Measurements from ENCODE around the gene KIAA1328. TPM values are rescaled to one million over a fixed set of nuclear protein-coding genes. Genes with fewer than 3 reads are reported as not detected.

Gene KIAA1328
- total RNA-seq, 3 donors from 2014 or later: 17.4 to 36.1 (median 25.6) TPM

GRCh38 chr18:36809590-36810381 is 19.1 kb upstream of the KIAA1328 start:
- H3K27me3 ChIP-seq: no peaks in the 10 kb centered on the region
- H3K4me1 ChIP-seq: no peaks in the 10 kb centered on the region

DNA sequence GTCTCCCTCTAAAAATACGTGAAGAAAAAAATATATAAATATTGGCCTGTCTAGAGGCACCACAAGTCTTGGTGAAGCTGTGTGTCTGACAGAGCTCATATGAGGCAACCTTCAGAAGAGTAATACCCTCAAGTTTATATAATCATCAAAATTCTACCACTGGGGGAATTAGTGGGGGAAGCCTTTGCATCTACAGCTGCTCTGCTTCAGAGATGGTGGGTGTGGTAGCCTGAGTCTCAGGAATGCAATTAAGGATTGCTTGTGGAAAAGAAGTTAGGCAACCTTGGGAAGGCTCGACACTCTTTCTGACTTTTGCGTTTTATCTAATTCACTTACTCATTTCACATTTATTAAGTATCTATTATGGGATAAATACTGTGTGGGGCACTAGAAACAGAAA is 17.5 kb upstream of the KIAA1328 start:
- Histone ChIP-seq H3K4me1 (no peaks in the 10 kb centered on the region), H3K27ac (peak overlapping the region in 1 of 2 donors; percentile 23), H3K27me3 (no peaks in the 10 kb centered on the region), H3K36me3 (no peaks in the 10 kb centered on the region), H3K4me3 (no peak overlapping the region), H3K9me3 (no peaks in the 10 kb centered on the region)
- intact Hi-C loops (cut with DNase I; ENCODE audit: low total_unique reads): loop anchor here (5.0 kb wide), 1 partner anchor 551 kb away; no protein-coding TSS in a partner anchor
- TF ChIP-seq CTCF (IDR thresholded peaks at IDR 0.05): no peak
- TF ChIP-seq POLR2A (IDR thresholded peaks at IDR 0.05): no peak
- TF ChIP-seq POLR2AphosphoS5 (IDR thresholded peaks at IDR 0.05): no peak
- no peak for DNase-seq (ENCODE audit: low spot score in 2 of 2)

More at GRCh38 chr18:36809590-36810381, 19.1 kb upstream of the KIAA1328 start:
- H3K9me3 ChIP-seq: no peaks in the 10 kb centered on the region
- H3K4me3 ChIP-seq: no peak overlapping the region
- intact Hi-C loops (cut with DNase I; ENCODE audit: low total_unique reads): loop anchor here (5.0 kb wide), 1 partner anchor 553 kb away; no protein-coding TSS in a partner anchor
- H3K27ac ChIP-seq: no peak overlapping the region
- no peak for TF ChIP-seq POLR2AphosphoS5 (IDR thresholded peaks at IDR 0.05)
- TF ChIP-seq POLR2A (IDR thresholded peaks at IDR 0.05): no peak
- TF ChIP-seq CTCF (IDR thresholded peaks at IDR 0.05): peak; percentile 54 to 69 (median 69)
- peak in 1 of 2 donors; percentile 25 for DNase-seq (ENCODE audit: low spot score in 2 of 2)
- no peaks in the 10 kb centered on the region for H3K36me3 ChIP-seq

- Histone ChIP-seq H3K9me3 (no peaks in the 10 kb centered on the region), H3K27ac (peak overlapping the region in 1 of 2 donors; percentile 26), H3K27me3 (no peaks in the 10 kb centered on the region), H3K36me3 (no peaks in the 10 kb centered on the region), H3K4me3 (no peak overlapping the region), H3K4me1 (no peaks in the 10 kb centered on the region)
- no peak for DNase-seq (ENCODE audit: low spot score in 2 of 2)
- TF ChIP-seq POLR2A (IDR thresholded peaks at IDR 0.05) (no peak), POLR2AphosphoS5 (IDR thresholded peaks at IDR 0.05) (no peak), CTCF (IDR thresholded peaks at IDR 0.05) (no peak)
- intact Hi-C loops (cut with DNase I; ENCODE audit: low total_unique reads): loop anchor here (5.0 kb wide), 1 partner anchor 550 kb away; no protein-coding TSS in a partner anchor
Observed at GRCh38 chr18:36811955-36812354, 17.0 kb upstream of the KIAA1328 start.

DNA sequence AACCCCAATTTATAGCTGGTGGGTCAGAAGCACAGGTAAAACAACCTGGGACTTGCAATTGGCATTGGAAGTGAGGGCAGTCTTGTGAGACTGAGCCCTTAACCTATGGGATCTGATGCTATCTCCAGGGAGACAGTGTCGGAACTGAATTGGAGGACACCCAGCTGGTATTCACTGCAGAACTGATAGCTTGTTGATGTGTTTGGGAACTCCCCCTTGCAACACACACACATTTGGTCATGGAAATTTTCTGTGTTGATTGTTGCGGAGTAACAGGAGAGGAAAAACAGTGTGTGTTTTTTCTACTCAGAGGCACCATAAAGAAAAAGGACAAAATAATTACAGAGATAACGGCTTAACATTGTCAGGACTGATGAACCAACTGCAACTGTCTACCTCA is 16.2 kb upstream of the KIAA1328 start:
- H3K27me3 ChIP-seq: no peaks in the 10 kb centered on the region
- TF ChIP-seq POLR2A (IDR thresholded peaks at IDR 0.05): no peak
- no peak for TF ChIP-seq POLR2AphosphoS5 (IDR thresholded peaks at IDR 0.05)
- no peak for TF ChIP-seq CTCF (IDR thresholded peaks at IDR 0.05)
- H3K36me3 ChIP-seq: no peaks in the 10 kb centered on the region
- DNase-seq (ENCODE audit: low spot score in 2 of 2): no peak
- H3K27ac ChIP-seq: no peak overlapping the region
- intact Hi-C loops (cut with DNase I; ENCODE audit: low total_unique reads): loop anchor here (5.0 kb wide), 1 partner anchor 550 kb away; no protein-coding TSS in a partner anchor
- no peaks in the 10 kb centered on the region for H3K4me1 ChIP-seq
- no peaks in the 10 kb centered on the region for H3K9me3 ChIP-seq
- no peak overlapping the region for H3K4me3 ChIP-seq

DNA sequence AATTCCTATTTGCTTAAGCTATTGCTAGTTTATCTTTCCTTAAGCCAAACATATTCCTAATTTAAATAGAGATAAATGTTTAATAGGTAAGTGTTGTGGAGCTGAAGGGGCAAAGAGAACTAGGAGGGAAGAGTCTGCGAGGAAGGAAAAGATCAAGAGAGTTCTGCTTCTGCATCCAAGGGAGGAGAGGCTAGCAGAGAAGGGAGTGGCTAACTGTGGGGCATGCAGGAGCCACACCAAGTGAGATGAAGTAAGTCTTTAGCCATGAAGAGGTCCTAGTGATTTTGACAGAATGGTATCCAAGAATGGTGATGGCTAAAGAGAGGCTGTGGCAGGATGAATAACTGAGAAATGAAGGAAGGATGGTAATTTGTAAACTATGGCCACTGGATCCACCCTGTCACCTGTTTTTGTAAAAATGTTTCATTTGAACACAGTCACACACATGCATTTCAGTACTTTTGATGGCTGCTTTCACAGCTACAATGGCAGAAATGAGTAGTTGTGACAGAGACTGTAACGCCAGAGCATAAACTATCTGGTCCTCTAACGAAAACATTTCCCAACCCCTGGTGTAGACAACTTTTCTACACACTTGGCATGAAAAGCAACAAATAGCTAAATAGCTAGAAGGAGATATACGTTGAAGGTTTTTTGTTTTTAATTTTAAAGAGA is 15.7 kb upstream of the KIAA1328 start:
- TF ChIP-seq CTCF (IDR thresholded peaks at IDR 0.05) (no peak), POLR2AphosphoS5 (IDR thresholded peaks at IDR 0.05) (no peak), POLR2A (IDR thresholded peaks at IDR 0.05) (no peak)
- Histone ChIP-seq H3K4me1 (no peaks in the 10 kb centered on the region), H3K36me3 (no peaks in the 10 kb centered on the region), H3K9me3 (no peaks in the 10 kb centered on the region), H3K27me3 (no peaks in the 10 kb centered on the region), H3K4me3 (no peak overlapping the region), H3K27ac (no peak overlapping the region)
- no peak for DNase-seq (ENCODE audit: low spot score in 2 of 2)
- intact Hi-C loops (cut with DNase I; ENCODE audit: low total_unique reads): loop anchor here (5.0 kb wide), 1 partner anchor 549 kb away; no protein-coding TSS in a partner anchor
